ENCODE measurements around the gene CNIH3.

The CNIH3 gene

DNA sequence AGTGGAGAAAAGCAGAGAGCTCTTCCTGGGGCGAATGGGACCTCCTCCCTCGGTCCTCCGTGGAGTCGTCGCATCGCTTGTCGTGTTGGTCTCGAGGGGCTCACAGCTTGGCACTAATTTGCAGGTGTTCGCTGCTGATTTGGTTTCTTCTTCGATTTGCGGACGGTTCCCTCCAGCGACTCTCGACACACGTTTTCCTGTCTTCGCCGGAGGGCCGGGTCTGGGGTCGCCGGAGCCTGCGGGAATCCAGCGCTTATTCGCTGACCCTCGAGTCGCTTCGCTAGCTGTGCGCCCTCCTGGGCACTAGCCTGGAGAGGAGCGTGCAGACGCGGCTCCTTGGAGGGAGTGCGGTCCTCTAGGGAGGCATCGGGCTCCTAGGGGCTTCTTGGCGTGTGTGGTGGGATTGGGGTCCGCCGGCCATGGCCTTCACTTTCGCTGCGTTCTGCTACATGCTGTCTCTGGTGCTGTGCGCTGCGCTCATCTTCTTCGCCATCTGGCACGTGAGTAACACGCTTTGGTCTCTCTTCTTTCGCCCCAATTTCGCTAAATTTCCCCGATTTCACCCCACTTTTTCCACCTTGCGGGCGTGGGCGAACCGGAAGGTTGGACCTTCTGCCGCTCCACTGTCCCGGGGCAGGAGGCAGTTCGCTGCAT, 766 bp downstream of the CNIH3 start:
- no peak for DNase-seq (ENCODE audit: low read depth)

DNA sequence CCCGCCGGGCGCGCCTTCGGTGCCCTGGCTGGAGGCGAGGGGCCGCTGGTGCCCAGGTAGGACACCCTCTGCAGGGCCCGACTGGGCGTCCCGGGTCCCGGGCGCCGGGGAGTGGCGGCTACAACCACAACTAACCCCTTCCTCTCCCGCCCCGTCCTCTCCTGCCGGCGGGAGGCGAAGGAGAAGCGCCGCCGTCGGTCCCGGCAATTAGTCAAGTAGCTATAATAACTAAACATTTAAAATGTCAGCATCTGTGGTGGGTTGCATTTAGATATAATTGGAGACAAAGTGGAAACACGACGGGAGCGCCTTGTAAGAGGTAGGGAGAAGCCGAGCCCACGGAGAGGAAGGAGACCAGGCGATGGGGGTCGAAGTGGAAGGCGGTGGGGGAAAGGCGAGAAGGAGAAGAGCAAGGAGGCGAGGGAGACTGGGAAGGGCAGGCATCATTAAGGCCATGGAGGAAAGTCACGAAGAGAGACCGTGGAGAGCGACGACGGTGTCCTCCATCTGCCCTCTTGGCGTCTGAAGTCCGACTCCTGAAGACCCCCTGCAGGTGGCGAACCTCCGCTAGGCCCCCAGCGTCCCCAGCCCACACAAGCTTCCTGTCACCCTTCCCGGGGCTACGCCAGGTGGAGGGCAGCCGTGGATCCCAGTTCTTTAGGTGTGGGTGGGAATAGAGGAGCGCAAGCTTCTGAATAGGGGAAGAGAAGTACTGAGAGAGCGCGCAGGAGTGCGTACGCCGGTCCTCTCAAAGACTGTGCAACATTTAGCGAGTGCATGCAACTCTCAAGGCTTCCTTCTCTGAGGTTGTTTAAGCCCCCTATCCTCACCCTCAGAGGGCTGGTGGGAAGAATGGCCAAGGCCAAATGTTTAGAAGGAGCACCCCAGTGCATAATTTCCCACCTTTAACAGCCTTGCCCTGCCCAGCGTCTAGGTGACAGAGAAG, 1.6 kb downstream of the CNIH3 start:
- DNase-seq (ENCODE audit: low read depth) = no peak

DNA sequence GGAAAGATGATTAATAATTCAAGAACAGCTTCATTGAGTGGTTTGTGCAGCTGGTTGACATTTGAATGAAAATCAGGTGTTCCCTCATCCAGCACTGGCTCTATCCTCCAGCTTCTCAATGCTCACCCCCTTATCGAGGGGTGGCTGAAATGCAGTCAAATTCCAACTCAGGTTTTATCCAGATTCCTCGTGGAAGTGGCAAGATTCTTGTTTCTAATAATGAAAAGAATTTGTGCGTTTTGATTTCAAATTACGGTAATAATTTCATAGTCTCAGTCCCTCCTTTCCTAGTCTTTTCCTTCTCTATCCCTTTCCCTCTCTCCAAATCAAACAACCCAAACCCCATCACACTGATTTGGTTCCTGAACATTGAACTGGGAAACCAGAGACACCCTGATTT, 3.1 kb downstream of the CNIH3 start:
- no peak for DNase-seq (ENCODE audit: low read depth)

DNA sequence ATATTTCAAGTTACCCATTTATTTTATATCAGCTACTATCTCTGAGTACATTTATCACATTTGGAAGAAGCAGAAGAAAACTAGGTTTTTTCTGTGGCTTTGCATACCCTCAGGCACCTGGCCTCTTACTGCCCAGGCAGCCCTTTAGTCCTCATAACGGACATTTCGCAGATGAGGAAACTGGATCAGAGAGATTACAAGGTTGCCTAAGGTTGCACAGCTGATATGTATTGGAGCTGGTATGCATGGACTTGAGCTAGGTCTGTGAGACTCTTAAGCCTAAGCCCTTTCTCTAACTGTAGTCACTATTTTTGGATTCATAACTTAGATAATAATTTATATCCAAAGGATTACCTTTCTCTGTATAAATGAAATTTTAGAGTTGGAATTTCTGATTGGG, 4.0 kb downstream of the CNIH3 start:
- DNase-seq (ENCODE audit: low read depth) = no peak

DNA sequence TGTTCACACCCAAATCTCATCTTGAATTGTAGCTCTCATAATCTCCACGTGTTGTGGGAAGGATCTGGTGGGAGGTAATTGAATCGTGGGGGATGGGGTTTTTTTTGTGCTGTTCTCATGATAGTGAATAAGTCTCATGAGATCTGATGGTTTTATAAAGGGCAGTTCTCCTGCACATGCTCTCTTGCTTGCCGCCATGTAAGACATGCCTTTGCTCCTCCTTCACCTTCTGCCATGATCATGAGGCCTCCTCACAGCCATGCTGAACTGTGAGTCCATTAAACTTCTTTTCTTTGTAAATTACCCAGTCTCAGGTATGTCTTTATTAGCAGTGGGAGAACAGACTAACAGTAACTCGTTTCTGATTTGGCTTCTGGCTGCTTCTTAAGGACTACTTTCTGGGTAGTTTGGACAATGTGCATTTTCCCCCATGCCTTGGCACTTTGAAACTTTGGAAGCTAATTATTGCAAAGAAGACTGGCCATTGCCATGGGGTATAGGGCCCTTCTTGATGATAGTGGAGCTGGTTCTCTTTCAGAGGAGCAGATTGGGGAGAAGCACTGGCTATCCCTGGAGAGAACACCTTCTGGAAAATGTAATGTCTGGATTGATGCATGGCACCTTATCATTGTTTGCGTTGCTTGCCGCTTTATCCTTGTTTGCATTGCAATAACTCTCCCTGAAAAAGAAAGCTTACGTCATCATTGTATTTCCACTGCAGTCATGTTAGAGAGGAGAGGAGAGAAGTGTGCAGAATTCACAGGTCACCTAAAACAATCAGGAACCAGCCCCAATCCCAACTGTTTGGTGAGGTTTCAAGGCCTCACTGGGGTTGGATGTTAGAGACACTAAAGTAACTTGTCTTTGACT, 5.9 kb downstream of the CNIH3 start:
- DNase-seq (ENCODE audit: low read depth) = no peak

DNA sequence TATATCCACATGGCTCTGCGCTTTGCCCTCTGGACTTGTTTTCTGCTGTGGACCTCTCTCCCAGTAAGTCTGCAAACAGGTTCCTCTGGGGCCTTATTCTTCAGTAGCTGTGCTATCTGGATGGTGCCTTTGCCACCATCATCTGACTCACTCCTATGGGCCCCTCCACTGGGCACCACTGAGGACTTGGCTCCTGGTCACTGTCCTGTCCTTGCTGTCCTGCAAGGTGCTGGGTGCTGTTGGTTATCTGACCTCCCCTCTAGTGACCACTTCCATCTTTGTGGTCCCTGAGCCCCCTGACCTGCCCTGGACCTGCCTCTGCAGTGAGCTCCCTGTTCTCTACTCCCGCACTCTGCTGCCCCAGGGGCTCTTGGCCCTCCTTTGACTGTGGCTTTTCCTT, 6.7 kb downstream of the CNIH3 start:
- DNase-seq (ENCODE audit: low read depth) = no peak

DNA sequence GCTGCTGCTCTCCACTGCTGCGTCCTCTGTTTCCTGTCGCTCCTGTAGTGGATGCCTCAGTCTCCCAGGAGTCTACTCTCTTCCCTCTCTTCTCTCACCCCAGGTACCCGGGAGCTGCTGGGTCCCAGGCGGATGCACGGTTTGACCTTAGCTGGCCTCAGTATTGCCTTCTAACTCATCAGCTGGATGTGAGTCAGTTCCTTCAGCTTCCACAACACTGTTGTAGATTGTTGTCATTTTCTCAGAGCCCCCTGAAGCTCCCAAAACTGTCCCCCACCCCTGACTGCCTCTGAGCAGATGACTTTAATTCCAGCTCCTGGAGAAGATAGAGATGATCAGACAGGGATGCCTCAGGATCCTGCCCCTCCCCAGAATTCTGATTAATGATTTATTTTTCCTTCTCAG, 7.2 kb downstream of the CNIH3 start:
- no peak for DNase-seq (ENCODE audit: low read depth)

DNA sequence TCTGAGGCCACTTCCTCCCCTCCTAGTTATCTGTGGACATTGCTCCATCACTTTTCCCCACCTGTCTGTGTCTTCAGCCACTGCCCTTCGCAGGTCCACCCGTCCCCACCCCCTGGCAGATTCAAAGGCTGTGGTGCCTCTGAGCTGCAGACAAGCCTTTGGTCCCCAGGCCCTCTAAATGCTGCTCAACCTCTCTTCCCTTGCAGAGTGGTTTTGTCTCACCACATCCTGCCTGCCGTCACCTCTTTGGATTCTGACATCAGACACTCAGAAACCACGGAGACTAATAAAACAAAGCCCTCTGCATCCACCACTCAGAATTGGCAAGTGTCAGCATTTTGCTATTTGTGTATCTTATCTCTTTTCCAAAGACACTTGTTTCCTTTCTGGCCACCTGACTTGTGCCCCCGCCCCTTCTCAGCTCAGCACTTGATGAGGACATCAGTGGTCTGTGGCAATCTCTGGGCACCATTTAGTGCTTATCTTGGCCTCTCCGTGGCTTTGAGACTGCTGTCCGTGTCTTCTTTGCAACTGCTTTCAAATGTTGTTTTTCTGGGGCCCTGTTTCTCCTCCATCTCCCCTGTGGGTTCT, 7.7 kb downstream of the CNIH3 start:
- peak; percentile 90 for DNase-seq (ENCODE audit: low read depth)

DNA sequence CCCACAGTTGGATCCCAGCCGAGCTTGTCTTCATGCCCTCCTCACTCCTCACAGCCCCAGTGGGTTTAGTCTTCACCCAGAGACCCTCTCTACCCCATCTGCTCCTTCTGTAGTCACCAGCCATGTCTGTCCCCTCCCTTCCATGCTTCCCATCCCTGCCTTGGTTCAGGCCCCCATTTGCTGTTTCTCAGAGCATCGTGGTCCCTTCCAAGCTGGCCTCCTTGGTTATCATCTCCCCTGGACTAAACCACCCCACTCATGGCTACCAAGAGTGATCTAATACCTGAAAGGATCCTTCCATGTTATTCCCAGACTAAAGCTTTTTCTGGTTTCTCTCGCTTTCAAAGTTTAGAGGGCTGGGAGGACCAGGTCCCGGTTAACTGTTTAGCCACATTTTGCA, 8.3 kb downstream of the CNIH3 start:
- DNase-seq (ENCODE audit: low read depth) = no peak

DNA sequence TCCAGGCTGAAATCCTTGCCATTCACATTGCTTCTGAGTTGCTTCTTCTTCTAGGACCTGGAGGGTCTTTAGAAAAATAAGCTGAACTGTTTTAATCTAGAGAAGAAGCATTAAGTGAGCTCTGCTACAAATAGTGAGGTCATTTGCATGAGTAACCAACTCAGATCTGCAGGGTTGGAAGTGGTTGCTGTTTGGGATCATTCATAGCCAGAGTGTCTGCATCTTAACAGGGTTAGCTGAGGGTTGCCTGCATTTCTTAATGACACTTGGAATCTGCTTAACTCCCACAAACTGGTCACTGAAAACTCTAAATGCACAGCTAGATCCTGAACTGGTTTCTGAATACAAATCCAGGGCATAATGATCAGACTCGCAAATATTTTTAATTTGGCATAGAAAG, 9.9 kb downstream of the CNIH3 start:
- peak; percentile 84 for DNase-seq (ENCODE audit: low read depth)

DNA sequence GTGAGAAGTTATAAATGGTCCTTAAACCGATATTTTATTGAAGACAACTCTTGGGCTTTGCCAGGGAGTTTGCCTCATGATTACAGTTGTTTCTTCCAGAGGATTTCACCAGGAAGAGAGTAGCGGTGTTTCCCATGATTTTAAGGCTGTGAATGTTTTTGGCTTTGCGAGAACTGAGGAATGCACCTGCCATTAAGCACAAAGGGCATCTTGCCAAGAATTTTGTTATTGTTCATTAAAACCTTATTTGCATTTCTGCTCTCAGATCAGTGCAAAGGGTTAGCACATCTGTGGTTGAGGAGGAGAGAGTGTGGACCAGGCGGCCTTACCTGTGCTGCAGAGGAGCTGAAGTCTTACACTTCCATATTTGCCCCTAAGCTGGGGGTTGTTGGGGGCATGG, 13.8 kb downstream of the CNIH3 start:
- DNase-seq (ENCODE audit: low read depth) = no peak

DNA sequence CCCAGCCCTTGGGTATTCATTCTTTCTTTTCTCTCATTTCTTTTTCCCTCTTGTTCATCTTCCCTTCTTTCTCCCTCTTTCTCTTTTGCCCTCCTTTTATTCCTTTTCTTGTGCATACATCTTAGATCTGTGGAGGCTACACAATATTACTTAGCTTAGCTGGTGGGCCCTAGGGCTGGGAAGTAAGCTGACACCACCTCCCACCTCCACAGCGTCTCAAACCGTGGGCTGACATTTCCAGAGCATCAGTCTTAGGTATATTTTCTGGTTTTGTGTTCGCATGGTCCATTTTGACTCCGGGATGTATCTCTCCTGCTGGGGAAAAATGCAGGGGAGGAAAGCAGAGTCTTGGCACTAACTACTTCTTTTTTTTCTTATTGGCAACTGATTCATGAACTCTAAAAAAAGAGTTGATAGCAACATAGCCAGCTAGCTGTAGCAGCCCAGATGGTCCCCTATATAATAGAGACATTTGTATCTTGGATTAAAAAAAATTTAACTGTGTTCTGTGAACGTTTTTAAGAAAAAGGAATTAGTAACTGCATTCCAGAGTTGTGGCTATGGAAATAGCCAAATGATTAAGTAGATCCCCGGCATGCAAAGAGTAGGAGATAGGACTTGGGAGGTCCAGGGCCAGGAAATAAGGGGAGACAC, 15.5 kb downstream of the CNIH3 start:
- DNase-seq (ENCODE audit: low read depth) = no peak

DNA sequence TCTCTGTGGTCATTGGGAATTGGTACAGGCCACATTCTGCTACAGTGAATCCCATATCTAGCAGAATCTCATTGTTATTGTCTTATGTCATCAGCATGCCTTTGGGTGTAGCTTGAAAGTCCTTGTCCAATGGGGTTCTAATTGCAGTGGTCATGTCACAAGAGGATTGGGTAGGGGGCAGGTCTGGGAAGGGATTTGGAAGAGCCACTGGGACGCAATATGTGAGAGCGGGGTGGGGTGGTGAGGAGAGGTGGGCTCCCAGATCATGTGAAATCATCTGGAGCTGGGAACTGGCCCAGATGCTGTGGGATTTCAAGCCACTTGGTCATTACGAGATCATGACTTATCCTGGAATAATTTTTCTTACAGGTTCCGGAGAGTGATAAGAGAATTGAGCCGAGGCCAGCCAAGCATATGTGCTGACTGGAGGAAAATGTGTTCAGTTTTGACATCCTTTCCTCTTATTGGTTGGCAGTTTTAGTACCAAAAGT, 16.3 kb downstream of the CNIH3 start:
- DNase-seq (ENCODE audit: low read depth) = no peak

DNA sequence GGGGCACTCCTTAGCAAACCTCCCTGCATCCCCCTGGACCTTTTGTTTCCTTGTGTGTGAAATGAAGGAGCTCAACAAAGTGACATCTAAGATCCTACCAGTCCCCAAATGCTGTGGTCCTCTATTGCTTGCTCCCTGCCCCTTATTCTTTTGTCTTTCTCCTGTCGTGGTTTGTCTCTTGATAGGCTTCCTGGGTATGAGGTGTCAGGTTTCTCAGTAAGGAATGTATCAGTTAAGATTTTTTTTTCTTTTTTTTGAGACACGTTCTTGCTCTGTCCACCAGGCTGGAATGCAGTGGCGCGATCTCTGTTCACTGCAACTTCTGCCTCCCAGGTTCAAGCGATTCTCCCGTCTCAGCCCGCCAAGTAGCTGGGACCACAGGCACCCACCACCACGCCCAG, 16.8 kb downstream of the CNIH3 start:
- DNase-seq (ENCODE audit: low read depth) = no peak

DNA sequence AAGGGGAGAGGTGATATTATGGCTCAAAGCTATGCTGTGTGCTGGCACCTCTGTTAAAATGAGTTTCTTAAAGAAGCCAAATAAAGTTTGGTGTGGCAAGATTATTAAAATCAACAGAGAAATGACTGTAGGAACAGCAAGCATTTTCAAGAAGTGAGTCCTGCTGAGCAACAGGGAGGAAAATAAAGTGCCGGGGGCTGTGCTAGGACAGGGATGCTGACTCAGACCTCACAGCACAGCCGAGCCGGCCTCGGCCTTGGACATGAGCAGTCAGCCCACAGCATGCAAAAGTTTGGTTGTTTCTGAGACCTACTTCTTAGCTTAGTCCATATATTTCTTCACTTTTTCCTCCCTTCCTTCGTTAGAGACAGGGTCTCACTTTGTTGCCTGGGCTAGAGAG, 19.2 kb downstream of the CNIH3 start:
- DNase-seq (ENCODE audit: low read depth) = peak; percentile 78

DNA sequence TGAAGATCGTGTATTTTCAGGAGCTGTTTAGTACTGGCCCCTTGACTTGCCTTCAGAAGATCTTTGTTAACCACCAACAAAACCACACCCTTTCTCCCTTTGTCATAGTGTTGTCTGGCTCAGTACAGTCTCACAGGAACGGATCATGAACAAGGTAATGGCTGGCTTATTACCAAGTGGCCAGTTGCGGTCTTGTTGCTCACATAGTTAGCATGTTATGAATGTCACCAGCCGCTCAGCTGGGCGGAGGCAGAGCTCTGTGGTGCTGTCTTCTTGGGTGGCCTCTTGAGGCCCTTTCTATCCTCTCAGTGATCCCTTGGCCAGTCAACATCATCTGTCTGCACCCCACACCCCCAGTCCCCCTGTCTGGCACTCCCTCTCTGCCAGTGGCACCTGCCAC, 21.4 kb downstream of the CNIH3 start:
- no peak for DNase-seq (ENCODE audit: low read depth)

DNA sequence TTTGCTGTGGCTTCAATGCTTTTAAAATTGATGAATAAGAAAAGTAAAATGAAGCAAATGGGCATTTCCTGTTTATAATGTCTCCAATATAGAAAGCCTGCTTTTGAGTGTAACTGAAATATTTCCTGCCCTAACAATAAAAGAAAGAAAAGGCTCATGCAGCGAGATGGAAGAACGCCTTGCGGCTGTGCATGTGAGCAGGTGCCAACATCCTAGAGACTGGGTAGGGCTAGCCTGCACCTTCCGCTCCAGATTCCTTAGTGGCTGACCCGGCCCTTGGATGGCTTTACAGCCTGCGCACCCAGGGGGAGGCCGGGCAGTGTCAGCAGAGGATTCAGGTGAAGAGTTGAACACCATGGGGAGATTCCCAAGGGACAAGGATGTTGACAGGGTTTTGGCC, 21.8 kb downstream of the CNIH3 start:
- no peak for DNase-seq (ENCODE audit: low read depth)

DNA sequence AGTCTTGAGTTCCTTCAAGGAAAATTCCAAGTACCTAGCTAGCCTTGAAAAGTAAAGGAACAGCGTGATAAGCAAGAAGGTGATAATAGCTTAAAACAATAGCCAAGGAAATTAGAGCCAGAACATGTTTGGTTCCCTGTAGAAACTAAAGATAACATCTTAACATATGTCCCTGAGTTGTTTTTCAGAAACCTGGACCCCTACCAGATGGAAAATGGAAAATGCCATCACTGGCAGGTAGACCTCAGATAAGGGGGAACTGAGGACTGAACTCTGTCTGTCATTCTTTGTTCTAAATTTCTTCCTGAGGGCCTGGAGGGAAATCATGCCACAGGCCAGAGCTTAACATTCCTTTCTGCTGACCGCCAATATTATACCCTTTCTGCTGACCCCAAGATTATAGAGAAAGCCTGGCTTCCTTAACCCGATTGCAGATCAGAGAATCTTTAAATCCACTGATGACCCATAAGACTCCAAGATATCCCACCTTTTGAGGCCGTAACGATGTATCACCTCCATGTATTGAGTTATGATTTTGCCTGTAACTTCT, 23.4 kb downstream of the CNIH3 start:
- no peak for DNase-seq (ENCODE audit: low read depth)

DNA sequence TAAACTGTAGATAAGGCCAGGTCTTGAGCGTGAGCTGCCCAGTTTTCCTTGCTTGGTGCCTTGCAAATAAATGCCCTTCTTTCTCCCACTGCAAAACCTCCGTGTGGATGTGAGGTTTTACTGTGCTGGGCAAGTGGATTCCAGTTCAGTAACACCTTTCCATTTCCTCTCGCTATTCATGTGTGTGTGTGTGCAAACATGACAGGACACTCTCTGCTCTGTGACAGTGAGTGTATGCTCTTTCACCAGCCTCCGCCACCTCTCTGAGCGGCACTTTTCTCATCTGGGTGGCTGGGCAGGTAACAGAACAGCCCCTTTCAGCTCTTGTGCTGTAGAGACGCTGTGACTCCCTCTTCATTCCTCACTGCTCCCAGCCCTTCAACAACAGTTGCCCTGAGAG, 23.9 kb downstream of the CNIH3 start:
- no peak for DNase-seq (ENCODE audit: low read depth)

DNA sequence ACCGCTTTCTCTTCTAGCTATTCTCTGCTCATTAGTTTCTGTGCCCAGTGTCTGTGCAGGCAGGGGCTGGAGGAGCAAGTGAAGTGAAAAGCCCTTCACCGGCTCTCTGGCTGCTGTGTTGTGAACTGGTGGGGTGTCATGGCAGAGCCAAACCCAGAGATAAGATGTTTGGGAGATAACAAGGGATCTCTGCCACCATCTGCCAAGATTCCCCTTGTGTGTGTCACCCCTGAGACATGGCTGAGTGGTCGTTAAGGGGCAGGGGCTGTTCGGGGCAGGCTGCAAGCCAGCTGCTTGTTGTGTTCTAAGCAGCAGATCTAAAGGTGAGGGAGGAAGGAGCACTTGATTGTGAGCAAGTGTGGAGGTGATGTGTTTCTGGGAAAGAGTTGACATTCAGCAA, 24.5 kb downstream of the CNIH3 start:
- DNase-seq (ENCODE audit: low read depth) = no peak

DNA sequence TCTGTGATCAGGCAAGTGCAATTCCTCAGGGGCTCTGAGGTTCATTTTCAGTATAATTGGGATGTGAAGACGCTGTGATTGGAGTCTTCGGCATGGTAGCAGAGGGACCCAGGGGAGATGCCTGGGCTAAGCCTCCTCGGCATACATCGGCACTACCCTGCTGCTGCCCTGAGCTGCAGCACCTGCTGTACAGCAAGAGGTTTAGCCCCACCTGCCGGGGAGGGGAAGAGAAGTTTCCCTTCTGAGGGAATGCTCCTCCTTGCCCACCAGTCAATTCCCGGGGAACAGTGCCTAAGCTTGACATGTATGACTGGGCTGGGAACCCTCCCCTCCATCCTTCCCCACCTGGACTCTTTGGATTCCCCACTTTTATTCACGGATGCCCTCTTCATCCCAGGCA, 24.9 kb downstream of the CNIH3 start:
- no peak for DNase-seq (ENCODE audit: low read depth)

Data from stromal cell of bone marrow (primary cell).